Activated CD4-positive, CD25-positive, alpha-beta regulatory T cell treated with anti-CD3 and anti-CD28 coated beads, Interleukin-2, amount 50 U/mL, for 24 hours (primary cell): Measurements from ENCODE around the gene SFT2D2.

Experiments
- ATAC-seq, 2 donors: fragments of 150-1000 bp; cut with Tn5 transposase; one replicate each; pipeline ENCODE4 v1.10.0; 2021; ENCODE audit warnings: mild to moderate bottlenecking in 1 of 2, moderate library complexity in 1 of 2

SFT2D2 gene

GRCh38 chr1:168266644-168267186 lies 40.9 kb downstream of the SFT2D2 start:
- no peak for ATAC-seq

- no peak for ATAC-seq
These were observed 45.8 kb downstream of the SFT2D2 start for GRCh38 chr1:168271636-168272035.

- no peak for ATAC-seq
These were observed 47.8 kb downstream of the SFT2D2 start for GRCh38 chr1:168273575-168273974.

DNA sequence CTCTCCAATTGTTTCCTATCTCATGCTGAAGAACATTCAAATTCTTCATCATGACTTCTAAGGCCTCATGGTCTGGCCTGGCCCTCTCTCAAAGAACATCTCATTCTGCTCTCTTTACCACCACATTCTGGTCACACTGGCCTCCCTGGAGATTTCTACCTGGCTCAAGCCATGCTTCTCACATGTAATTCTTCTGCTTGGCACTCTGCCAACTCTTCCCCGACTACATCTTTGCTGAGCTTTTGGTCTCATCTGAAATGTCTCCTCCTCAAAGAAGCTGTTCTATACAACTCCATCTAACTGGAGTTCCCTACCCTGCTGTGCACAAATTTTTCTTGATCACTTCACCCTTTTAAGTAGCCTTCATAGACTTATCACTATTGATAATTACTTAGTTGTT lies 53.4 kb downstream of the SFT2D2 start:
- ATAC-seq, result no peak

DNA sequence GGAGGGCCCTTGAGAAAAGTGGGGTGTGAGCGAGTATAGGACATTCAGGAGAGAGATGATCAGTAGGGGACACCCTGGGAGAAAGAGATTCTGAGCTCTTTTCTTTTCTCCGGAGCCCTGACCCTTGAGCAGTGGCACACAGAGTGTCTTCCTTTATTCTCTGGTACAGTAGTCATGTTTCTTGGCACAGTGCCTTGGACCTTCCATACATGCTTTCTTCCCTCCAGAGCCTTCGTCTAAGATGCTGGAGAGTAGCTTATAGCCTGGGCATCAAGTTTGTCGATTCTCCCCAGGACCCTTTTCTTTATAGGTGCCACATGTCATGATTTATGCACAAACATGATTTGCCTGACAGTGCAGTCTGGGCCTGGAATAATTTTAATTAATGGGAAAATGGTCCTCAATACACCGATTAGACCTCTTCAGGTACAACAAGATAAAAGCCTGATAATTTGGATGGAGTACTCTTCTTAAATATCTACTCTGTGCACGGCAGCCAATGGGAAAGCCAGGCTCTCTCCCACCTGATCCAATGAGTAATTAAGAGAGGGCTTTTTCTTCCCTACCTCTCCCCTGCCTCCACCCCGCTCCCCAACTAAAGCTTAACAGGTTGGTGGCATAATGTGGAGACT lies 54.6 kb downstream of the SFT2D2 start, which contains the start of gene TBX19:
Gene TBX19 (plus strand): TSS at position 582 of the 632 bp plus-strand sequence. CDS start 214 bp downstream, outside the sequence.
- ATAC-seq, result no peak

DNA sequence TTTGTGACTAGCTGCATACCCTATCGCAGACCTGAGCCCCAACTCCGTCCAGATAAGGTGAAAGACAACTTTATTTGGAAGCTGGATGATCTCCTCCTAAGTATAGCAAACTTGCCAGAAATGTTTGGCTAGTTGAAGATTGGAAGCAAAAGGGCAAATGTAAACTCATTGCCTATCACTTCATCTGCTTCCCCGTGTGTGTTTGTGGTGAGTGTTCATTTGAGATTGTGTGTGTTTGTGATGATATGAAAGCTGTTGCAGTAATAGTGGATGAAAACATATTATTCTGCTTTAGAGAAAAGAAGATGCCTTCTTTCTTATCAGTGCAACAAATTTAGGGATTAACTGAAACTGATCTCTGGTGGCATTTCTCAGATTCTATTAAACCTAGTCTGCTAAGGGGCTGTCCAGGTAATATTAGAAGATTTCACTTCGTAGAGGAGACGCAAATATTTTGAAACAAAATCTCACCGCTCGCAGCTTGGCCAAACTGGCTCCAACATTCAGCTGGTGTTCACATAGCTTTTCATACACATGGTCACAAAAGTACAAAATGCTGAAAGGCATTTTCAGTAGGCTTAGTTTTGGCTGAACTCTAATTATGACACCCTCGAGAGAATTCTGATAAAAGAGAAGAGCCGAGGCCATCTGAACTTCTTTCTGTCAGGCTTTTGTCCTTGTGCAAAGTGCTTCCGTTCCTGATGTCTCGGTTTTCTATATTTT lies 56.0 kb downstream of the SFT2D2 start:
- ATAC-seq, result no peak

DNA sequence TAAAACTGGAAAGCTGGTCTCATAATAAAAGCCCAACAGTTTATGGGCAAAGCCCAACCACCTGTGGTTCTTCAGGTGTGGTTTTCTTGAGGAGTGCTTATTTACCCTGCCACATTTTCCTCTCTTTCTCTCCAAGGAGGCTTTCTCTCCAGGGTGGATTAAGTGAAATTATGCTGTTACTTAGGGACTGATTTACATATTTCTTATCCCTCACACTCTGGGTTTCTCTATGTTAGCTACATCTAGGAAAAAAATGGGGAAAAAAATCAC lies 59.7 kb downstream of the SFT2D2 start:
- ATAC-seq, result no peak

GRCh38 chr1:168285971-168286927 lies 60.4 kb downstream of the SFT2D2 start:
- ATAC-seq, result no peak

DNA sequence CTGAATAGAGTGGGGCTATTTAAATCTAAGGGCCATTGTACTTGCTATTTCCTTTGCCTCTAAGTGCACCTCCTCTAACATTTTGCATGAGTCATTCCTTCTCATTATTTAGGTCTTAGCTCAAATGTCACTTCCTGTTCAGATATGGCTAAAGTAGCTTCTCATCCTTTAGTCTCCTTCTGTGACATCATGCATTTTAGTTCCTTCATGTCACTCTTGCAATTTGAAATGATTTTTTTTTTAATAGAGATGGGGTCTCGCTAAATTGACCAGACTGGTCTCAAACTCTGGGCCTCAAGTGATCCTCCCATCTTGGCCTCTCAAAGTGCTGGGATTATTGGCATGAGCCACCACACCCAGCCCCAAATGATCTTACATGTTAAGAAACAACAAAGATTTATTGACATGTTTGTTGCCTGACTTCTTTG lies 61.4 kb downstream of the SFT2D2 start:
- ATAC-seq, result peak; percentile 73 to 77

- no peak for ATAC-seq
These were observed 62.7 kb downstream of the SFT2D2 start for GRCh38 chr1:168288311-168289052.

GRCh38 chr1:168291222-168291837 lies 65.5 kb downstream of the SFT2D2 start:
- no peak for ATAC-seq

DNA sequence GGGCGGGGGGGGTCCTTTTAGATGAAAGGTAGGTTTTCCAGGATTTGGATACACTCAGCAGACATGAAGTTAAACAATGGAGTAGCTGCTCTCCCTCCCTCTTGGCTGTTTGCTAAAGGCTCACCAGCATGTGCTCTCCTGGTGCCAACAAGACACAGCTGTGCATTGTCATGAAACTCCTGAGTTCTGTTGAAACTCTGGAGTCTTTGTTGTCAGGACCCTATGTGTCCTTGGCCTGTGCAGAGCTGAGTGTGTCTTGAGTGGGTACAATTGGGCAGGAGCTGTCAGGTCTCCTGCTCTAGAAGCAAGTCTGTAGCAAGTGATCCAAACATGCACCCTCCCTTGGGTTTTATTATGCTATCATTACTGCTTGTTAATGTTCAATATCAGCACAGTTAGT lies 67.6 kb downstream of the SFT2D2 start:
- ATAC-seq, result no peak

DNA sequence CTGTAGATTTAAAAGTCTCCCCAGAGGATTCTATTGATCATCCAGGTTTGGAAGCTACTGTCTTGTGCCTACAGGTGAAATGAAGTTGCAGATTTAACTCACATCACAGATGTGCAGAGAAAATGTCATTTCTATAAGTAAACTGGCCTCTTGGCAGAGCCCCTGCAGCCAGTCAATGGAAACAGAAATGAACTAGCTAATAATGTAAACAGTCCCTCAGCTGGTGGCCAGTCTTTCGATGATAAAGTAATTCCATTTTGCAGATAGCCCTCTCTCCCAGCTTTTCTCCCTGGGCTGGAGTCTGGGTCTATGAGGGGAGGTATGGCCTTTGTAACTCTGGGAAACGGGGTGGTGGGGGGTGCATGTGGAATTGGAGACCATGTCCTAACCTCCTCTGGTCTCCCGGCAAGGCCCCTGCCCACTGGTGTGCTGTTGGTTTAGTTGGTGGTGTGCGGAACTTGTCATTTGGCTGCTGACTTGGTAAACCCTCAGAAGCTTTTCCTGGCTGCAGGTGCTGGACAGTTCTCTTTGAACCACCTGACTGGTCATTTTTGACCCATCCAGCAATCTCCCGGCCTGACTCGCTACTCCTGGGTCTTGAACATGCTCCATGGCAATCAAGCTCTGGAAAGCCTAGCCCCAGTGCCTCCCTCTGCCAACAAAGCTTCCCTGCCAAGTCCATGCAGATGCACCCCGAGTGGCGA lies 69.8 kb downstream of the SFT2D2 start:
- ATAC-seq, result no peak

GRCh38 chr1:168297019-168297730 lies 71.4 kb downstream of the SFT2D2 start:
- no peak for ATAC-seq

GRCh38 chr1:168298446-168298845 lies 72.6 kb downstream of the SFT2D2 start:
- no peak for ATAC-seq

- ATAC-seq, result no peak
These were observed 74.8 kb downstream of the SFT2D2 start for GRCh38 chr1:168300626-168301025.

DNA sequence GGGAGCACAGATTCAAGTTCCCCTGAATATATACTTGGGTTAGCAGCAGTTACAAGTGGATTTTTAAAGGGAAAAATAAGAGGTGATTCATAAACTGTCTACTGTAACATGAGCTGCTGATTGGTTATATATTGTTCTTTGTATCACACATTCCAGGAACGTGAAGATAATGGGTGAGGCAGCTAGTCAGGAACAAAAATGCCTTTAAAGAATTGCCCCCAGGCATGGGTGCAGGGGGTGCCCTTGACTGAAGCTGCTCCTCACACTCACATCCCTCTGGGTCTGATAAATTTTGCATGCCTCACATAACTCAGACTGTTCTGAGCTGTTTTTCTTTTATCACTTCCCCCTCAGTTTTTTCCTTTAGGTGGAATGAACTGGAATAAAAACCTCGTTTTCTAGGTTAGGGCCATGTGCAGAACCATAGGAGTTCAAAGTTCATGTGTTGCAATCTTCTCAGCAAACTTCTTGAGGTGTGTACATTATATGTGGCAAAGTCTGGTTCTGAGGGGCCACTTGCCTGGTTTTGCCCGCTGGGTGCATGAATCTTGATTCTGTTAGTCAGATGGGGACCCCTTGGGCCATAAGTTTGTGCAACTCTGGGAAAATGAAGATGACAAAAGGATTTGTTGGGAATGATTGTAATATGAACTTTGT lies 76.0 kb downstream of the SFT2D2 start:
- ATAC-seq, result no peak
